ENCODE data around the gene JMJD1C.

The JMJD1C gene

DNA sequence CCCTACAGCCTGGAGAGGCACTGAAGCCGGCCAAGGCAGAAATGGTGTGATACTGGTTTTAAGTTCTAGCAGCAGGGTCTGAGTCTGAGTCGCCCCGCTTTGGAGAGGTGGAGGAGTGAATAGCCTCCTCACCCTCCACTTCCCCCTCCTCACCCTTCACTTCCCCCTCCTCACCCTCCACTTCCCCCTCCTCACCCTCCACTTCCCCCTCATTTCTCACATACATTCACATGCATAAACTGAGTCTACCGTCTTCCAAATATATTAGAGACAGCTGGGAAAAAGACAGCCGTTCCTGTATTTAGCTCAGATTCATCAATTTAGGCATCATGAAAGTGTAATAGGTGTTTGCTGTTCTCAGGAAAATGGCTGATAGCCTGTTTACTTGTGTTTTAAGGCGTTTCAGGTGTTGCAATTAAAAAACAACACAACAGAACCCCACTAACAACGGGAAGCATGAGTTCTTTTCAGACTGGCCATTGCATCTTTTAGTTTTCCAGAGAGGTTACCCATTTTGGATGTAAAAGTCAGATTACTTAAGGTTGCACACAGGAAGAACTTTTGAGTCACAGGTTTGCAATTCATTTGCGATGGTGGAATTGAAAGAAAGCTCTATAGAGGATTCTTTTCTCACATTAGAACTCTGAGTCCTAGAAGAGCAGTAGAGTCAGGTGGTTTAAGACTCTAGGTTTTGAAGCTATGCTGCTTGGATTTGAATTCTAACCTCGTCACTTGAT lies 331.8 kb downstream of the JMJD1C start:
- TF ChIP-seq, protein P1, sequence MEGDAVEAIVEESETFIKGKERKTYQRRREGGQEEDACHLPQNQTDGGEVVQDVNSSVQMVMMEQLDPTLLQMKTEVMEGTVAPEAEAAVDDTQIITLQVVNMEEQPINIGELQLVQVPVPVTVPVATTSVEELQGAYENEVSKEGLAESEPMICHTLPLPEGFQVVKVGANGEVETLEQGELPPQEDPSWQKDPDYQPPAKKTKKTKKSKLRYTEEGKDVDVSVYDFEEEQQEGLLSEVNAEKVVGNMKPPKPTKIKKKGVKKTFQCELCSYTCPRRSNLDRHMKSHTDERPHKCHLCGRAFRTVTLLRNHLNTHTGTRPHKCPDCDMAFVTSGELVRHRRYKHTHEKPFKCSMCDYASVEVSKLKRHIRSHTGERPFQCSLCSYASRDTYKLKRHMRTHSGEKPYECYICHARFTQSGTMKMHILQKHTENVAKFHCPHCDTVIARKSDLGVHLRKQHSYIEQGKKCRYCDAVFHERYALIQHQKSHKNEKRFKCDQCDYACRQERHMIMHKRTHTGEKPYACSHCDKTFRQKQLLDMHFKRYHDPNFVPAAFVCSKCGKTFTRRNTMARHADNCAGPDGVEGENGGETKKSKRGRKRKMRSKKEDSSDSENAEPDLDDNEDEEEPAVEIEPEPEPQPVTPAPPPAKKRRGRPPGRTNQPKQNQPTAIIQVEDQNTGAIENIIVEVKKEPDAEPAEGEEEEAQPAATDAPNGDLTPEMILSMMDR (IDR thresholded peaks at IDR 0.05; ENCODE audit: control insufficient read depth, extremely low read depth, insufficient read depth), result no peak
- no peak for DNase-seq (ENCODE audit: low read depth)
- H3K4me3 ChIP-seq (ENCODE audit: low read depth, low read length), result peak overlapping the region; percentile 89

DNA sequence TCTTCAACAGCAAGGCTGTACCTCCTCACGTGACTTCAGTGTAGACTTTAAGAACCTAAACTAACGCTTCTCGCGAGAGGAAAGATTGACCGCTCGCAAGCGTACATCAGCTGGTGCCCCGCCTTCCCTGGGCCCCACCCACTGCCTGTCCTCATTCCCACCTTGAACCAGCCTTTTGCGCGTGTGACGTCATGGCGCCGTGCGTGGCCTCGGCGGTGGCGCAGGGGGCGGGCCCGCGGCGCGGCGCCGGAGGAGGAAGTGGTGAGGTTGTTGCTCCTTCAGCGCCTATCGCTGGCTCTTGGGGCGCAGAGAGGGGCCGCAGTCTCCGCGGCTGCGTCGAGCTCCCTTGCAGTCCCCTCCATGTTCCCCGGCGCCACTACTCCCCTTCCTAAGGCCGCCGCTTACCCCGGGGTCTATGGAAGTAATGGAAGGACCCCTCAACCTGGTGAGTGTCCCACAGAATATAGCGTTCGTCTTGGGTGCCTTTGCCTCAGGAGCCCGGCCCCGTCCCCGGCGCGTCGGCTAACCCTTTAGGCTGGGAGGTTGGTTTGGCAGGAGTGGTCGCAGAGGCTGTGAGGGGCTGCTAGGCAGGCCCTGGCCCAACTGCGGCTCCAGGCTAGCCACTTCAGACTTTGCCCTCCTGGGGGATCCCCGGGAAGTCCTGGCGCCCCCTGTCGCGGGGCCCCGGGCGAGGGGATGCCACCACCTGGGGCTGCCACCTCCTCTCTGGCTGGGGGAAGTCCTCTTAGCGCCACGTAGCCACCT lies 332.5 kb downstream of the JMJD1C start, which contains the start of gene NRBF2:
TSS of gene NRBF2 (plus strand) at position 273 of the 765 bp plus-strand sequence. CDS start at position 416, 143 bp downstream.
- peak within 1 kb of the TSS; percentile 89 for H3K4me3 ChIP-seq (ENCODE audit: low read depth, low read length)
- TF ChIP-seq, protein P1 (IDR thresholded peaks at IDR 0.05; ENCODE audit: control insufficient read depth, extremely low read depth, insufficient read depth), result 0 out of 2 replicates have a peak, but pooled peaks have one; percentile 9
- DNase-seq (ENCODE audit: low read depth), result peak; percentile 97

DNA sequence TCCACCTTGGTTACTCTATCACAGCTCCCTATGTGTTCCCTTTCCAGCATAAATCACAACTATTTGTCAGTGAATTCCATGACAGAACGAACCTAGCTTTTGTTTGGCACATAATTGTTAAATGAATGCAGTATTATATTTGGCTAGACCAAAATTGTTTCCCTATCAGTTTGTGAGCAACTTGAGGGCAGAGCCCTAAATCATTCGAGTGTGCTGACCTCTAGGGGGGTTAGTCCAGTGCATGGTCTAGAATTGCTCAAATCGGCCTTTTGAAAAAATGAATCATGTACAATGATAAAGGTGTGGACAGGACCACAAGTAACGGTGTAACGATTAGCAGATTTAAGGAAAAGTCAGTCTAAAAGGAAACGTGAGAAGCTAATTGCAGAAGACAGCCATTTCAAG lies 333.1 kb downstream of the JMJD1C start:
- peak overlapping the region; percentile 89 for H3K4me3 ChIP-seq (ENCODE audit: low read depth, low read length)
- no peak for DNase-seq (ENCODE audit: low read depth)
- TF ChIP-seq, protein P1 (IDR thresholded peaks at IDR 0.05; ENCODE audit: control insufficient read depth, extremely low read depth, insufficient read depth), result no peak

DNA sequence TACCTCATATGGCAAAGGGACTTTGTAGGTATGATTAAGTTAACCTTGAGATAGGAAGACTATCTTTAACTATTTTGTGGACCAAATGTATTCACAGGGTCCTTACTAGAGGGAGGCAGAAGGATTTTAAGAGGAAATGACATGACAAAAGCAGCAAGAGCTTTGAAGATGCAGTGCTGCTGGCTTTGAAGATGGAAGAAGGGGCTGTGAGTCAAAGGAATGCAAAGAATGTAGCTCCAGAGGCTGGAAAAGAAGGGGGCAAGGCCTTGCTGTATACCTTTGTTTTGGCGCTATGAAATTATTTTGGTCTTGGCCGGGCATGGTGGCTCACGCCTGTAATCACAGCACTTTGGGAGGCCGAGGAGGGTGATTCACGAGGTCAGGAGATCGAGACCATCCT lies 335.9 kb downstream of the JMJD1C start:
- DNase-seq (ENCODE audit: low read depth), result no peak
- no peak overlapping the region for H3K4me3 ChIP-seq (ENCODE audit: low read depth, low read length)
- TF ChIP-seq, protein P1 (IDR thresholded peaks at IDR 0.05; ENCODE audit: control insufficient read depth, extremely low read depth, insufficient read depth), result no peak

DNA sequence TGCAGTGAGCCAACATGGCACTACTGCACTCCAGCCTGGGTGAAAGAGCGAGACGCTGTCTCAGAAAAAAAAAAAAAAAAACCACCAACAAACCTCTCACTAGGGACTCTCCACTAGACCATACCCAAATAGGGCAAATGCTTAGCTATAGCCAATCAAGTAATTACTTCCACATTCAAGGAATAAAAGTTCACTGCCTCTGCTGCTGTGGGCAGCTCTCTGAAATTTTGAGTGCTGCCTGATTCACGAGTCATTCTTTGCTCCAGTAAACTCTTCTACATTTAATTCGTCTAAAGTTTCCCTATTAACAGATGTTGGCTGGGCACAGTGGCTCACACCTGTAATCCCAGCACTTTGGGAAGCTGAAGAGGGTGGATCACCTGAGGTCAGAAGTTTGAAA lies 337.3 kb downstream of the JMJD1C start:
- TF ChIP-seq, protein P1 (IDR thresholded peaks at IDR 0.05; ENCODE audit: control insufficient read depth, extremely low read depth, insufficient read depth), result no peak
- H3K4me3 ChIP-seq (ENCODE audit: low read depth, low read length), result no peak overlapping the region
- DNase-seq (ENCODE audit: low read depth), result no peak

DNA sequence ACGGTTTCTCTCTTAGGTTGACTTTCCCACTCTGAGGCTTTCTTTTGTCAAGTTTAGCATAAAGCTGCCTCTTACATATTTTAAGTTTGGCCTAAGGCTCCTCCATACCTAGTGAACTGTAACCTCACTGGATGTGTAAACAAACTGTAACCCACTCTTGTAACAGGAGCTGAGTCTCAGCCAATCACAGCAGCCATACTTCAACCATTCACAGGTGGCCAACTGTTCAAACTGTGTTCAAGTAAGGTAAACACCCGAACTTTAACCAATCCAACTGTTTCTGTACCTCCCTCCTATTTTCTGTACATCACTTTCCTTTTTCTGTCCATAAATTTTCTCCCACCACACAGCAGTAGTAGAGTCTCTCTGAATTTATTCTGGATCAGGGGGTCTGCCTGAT lies 340.3 kb downstream of the JMJD1C start:
- TF ChIP-seq, protein P1 (IDR thresholded peaks at IDR 0.05; ENCODE audit: control insufficient read depth, extremely low read depth, insufficient read depth), result no peak
- H3K4me3 ChIP-seq (ENCODE audit: low read depth, low read length), result no peak overlapping the region
- no peak for DNase-seq (ENCODE audit: low read depth)

Data from LNCaP clone FGC (cell line).